ENCODE results near the gene CKAP2L. TPM values are rescaled to one million over a fixed set of nuclear protein-coding genes. Genes with fewer than 3 reads are reported as not detected.

CKAP2L gene
- total RNA-seq, 4 donors from 2014 or later = 4.3 to 14.4 (median 6.7) TPM

DNA sequence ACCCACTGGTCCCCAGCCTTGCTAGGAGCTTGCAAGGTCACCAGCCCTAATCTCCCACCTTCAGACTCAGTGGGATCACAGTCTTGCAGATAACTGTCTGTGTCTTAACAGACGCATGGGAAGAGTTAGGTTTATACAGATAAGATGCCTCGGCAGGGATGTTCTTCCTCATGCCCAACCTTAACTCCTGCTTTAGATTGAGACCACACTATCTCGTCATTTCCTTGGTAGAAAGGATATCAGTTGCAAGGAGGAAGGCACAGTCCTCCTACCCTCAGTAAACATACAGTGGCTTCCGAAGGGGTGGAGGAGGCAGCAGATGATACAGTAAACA is 36.4 kb downstream of the CKAP2L start:
- DNase-seq = no peak
- Histone ChIP-seq H3K4me1 (peaks cover 0 to 11% (median 4%) of the 10 kb centered on the region in 3 donors), H3K27ac (no peak overlapping the region), H3K4me3 (no peak overlapping the region), H3K36me3 (no peaks in the 10 kb centered on the region), H3K27me3 (no peaks in the 10 kb centered on the region), H3K9me3 (no peaks in the 10 kb centered on the region)
- no peak for TF ChIP-seq POLR2A (IDR thresholded peaks at IDR 0.05)
- TF ChIP-seq, protein P1, sequence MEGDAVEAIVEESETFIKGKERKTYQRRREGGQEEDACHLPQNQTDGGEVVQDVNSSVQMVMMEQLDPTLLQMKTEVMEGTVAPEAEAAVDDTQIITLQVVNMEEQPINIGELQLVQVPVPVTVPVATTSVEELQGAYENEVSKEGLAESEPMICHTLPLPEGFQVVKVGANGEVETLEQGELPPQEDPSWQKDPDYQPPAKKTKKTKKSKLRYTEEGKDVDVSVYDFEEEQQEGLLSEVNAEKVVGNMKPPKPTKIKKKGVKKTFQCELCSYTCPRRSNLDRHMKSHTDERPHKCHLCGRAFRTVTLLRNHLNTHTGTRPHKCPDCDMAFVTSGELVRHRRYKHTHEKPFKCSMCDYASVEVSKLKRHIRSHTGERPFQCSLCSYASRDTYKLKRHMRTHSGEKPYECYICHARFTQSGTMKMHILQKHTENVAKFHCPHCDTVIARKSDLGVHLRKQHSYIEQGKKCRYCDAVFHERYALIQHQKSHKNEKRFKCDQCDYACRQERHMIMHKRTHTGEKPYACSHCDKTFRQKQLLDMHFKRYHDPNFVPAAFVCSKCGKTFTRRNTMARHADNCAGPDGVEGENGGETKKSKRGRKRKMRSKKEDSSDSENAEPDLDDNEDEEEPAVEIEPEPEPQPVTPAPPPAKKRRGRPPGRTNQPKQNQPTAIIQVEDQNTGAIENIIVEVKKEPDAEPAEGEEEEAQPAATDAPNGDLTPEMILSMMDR (IDR thresholded peaks at IDR 0.05) = no peak
- WGBS, 2 donors = 61 to 70% methylated on average over 3 to 4 of the region's 4 CpGs
- intact Hi-C loops (cut with DNase I) = loop anchor here (5.0 kb wide), 1 partner anchor 126 kb away; no protein-coding TSS in a partner anchor

DNA sequence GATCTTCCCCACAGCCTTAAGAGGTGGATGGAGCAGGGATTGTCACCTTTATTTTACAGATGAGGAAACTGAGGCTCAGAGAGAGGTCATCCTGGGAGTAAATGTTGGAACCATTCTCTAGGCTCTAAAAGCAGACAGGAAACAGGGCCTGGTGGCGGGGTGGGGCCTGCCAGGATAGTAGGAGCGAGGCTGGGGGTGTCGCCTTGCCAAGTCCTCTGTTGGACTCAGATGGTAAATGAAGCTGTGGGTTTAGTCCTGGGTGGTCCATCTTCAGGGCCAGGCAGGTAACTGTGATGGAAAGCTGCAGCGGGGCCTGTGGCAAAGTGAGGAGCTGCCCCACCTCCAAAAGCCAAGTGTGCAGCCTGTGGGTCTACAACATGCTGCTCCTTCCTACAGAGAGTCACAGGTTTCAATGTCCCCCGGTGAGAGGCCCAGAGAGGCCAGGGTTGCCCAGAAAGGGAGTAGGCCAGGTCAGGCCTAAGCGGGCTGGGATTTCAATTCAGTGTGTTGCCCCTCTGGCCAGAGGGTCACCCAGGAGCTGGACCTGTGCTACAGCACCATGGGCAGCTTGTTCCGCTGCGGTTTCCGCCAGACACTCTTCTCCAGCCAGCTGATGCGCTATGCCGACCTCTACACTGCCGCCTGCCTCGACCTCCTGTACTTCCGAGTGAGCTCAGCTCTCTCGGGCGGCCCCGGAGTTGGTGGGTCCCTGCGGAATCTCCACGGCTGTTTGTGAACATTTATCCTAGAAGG is 37.0 kb downstream of the CKAP2L start:
- Histone ChIP-seq H3K4me3 (no peak overlapping the region), H3K9me3 (no peaks in the 10 kb centered on the region), H3K36me3 (no peaks in the 10 kb centered on the region), H3K27ac (no peak overlapping the region), H3K27me3 (no peaks in the 10 kb centered on the region), H3K4me1 (peaks cover 0 to 11% (median 4%) of the 10 kb centered on the region in 3 donors)
- WGBS, 2 donors = 73 to 76% methylated on average over 11 to 15 of the region's 19 CpGs
- DNase-seq = no peak
- no peak for TF ChIP-seq POLR2A (IDR thresholded peaks at IDR 0.05)
- TF ChIP-seq, protein P1 (IDR thresholded peaks at IDR 0.05) = no peak
- intact Hi-C loops (cut with DNase I) = loop anchor here (5.0 kb wide), 1 partner anchor 125 kb away; no protein-coding TSS in a partner anchor

DNA sequence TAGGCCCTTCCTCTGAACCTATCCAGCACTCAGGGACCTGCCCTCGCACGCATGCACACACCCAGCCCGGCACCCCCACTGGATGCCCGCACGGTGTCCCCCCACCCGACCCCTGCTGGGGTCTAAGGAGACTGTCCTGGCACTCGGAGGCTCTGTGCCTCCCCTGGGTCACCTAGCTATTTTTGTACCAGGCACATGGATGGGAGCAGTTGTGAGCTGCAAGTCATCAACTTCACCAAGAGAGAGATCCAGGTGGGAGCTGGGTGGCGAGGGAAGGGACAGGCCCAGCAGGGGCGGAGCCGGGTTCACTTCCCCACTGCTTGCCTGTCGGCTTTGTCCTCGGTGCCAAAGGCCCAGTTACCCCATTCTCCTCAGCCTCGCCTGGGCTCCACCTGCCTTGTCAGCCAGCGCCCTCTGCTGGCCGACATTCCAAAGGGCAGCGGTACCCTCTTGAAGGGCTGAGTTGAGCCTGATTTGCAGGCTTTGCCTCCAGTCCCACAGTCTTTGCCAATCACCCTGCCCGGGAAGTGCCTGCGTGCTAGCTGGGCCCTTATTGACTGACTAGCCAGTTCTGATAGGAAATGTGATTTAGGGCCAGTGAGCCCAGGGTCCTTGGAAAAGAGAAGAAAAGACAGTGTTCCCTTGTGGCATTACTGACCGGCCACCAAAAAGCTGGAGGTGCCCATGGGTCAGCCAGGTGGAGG is 37.8 kb downstream of the CKAP2L start:
- TF ChIP-seq POLR2A (IDR thresholded peaks at IDR 0.05) = no peak
- TF ChIP-seq, protein P1 (IDR thresholded peaks at IDR 0.05) = peak; percentile 87 to 99 (median 98)
- 18% methylated on average over 4 to 9 of the region's 19 CpGs for WGBS, 2 donors
- intact Hi-C loops (cut with DNase I) = loop anchor here (5.0 kb wide), 1 partner anchor 124 kb away; no protein-coding TSS in a partner anchor

DNA sequence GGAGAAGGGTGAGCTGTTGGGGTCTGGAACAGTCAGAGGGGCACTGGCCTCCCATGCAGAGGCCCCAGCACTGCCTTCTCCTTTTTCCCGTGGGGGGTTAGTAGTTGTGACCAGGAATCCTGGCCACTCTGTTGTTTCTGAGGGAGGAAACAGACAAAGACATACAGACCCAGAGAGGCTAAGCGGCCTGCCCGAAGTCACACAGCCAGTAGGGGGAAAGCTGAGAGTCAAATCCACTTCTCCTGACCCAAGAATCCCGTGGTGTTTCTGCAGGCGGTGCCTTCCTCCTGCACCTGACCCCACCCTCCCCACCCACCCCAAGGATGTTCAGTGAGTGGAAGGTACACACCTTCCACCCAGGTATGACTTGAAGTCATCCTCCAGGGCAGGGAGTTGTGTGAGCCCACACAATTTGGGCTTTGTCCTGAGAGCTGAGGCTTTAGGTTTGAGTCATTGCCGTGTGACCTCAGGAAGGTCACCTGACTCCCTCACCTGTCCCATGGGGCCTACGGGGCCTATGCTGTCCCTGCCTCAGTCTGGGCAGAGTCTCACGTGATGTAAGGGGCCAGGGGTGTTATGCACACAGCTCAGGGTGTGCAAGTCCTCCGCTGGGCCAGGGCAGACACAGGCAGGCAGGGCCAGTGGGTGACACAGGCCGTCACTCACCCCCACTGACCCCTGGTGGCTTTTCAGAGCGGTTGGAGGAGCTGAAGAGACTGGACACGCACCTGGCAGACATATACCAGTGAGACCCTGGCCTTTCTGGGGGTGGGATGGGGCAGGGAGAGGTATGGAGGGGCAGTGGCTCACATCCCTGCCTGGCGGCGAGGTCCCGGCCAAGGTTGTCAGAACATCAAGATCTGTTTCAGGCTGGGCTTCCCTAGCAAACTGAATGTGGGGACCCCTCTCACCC is 38.6 kb downstream of the CKAP2L start:
- Histone ChIP-seq H3K4me1 (peaks cover 0 to 11% (median 4%) of the 10 kb centered on the region in 3 donors), H3K36me3 (no peaks in the 10 kb centered on the region), H3K4me3 (no peak overlapping the region), H3K9me3 (no peaks in the 10 kb centered on the region), H3K27ac (no peak overlapping the region), H3K27me3 (no peaks in the 10 kb centered on the region)
- 77 to 100% methylated on average over 1 to 6 of the region's 15 CpGs for WGBS, 2 donors
- TF ChIP-seq, protein P1 (IDR thresholded peaks at IDR 0.05) = no peak
- no peak for TF ChIP-seq POLR2A (IDR thresholded peaks at IDR 0.05)
- intact Hi-C loops (cut with DNase I) = loop anchor here (5.0 kb wide), 1 partner anchor 124 kb away; no protein-coding TSS in a partner anchor
- DNase-seq = no peak

More for the DNA sequence above, 37.8 kb downstream of the CKAP2L start:
- peak; percentile 68 for DNase-seq
- no peak overlapping the region for H3K27ac ChIP-seq
- peaks cover 0 to 11% (median 4%) of the 10 kb centered on the region in 3 donors for H3K4me1 ChIP-seq
- H3K36me3 ChIP-seq = no peaks in the 10 kb centered on the region
- H3K27me3 ChIP-seq = no peaks in the 10 kb centered on the region
- H3K4me3 ChIP-seq = no peak overlapping the region
- H3K9me3 ChIP-seq = no peaks in the 10 kb centered on the region
